Upper lobe of right lung (tissue), 1 donor: ENCODE results near the gene APBB1IP. TPM values are rescaled to one million over a fixed set of nuclear protein-coding genes. Genes with fewer than 3 reads are reported as not detected.

Source experiments
- ATAC-seq: fragments of 200-7000 bp; cut with Tn5 transposase; one replicate; pipeline ENCODE4 v1.9.1; 2020; ENCODE audit warnings: mild to moderate bottlenecking, moderate library complexity
- DNase-seq: peaks from one replicate; pipeline ENCODE4 v3.0.0-alpha.2; 2020
- H3K27ac ChIP-seq: fragments of 200-600 bp; one replicate; pipeline ENCODE4 v1.8.0; 2022
- H3K27me3 ChIP-seq: fragments of 200-600 bp; one replicate; pipeline ENCODE4 v1.8.0; 2022; ENCODE audit warnings: mild to moderate bottlenecking
- H3K36me3 ChIP-seq: fragments of 200-600 bp; one replicate; pipeline ENCODE4 v1.8.0; 2022
- H3K4me1 ChIP-seq: fragments of 200-600 bp; one replicate; pipeline ENCODE4 v1.8.0; 2022
- H3K4me3 ChIP-seq: fragments of 200-600 bp; one replicate; pipeline ENCODE4 v1.8.0; 2022; ENCODE audit warnings: mild to moderate bottlenecking
- H3K9me3 ChIP-seq: fragments of 200-600 bp; one replicate; pipeline ENCODE4 v1.8.0; 2022
- CTCF ChIP-seq: fragments of 200-600 bp; IDR thresholded peaks from one replicate; pipeline ENCODE4 v1.8.0; 2022; ENCODE audit warnings: antibody characterized with exemption
- intact Hi-C: fragments of 100-400 bp; cut with DNase I; formaldehyde crosslinking; loops from one replicate; pipeline ENCODE4 v1.11.0; 2022
- total RNA-seq: library from RNA; stranded (reverse); fragmentation: NEBNext Ultra II Directional; extraction: Animal tissue kit (Norgen Biotek cat#: 25700); gene quantifications from one replicate; pipeline ENCODE4 v1.2.1, GENCODE V29; 2021
- donor health status: DM: no; HTN: yes; CAD: no; lungs with severe emphysema.

The APBB1IP gene
- total RNA-seq, 1 donor from 2014 or later: 19.2 TPM

- intact Hi-C loops: no loop called here
- H3K4me3 ChIP-seq: peak overlapping the region; percentile 63
- no peaks in the 10 kb centered on the region for H3K27me3 ChIP-seq
- H3K4me1 ChIP-seq: peaks cover 6% of the 10 kb centered on the region
- peak overlapping the region; percentile 85 for H3K27ac ChIP-seq
- TF ChIP-seq CTCF: no peak
- peak; percentile 81 for ATAC-seq
- DNase-seq: peak; percentile 87
- no peaks in the 10 kb centered on the region for H3K36me3 ChIP-seq
- H3K9me3 ChIP-seq: no peaks in the 10 kb centered on the region
These were observed 597 bp downstream of the APBB1IP start for GRCh38 chr10:26438534-26439341.

GRCh38 chr10:26439406-26440087, 1.4 kb downstream of the APBB1IP start:
- Histone ChIP-seq H3K9me3 (no peaks in the 10 kb centered on the region), H3K27me3 (no peaks in the 10 kb centered on the region), H3K4me3 (peak overlapping the region; percentile 63), H3K4me1 (peaks cover 6% of the 10 kb centered on the region), H3K27ac (peak overlapping the region; percentile 85), H3K36me3 (no peaks in the 10 kb centered on the region)
- ATAC-seq (no peak), DNase-seq (no peak)
- intact Hi-C loops: no loop called here
- TF ChIP-seq CTCF: no peak

GRCh38 chr10:26440088-26440470, 1.9 kb downstream of the APBB1IP start:
- Histone ChIP-seq H3K36me3 (no peaks in the 10 kb centered on the region), H3K4me1 (peaks cover 6% of the 10 kb centered on the region), H3K27me3 (no peaks in the 10 kb centered on the region), H3K27ac (peak overlapping the region; percentile 85), H3K9me3 (no peaks in the 10 kb centered on the region), H3K4me3 (peak overlapping the region; percentile 63)
- DNase-seq (no peak), ATAC-seq (no peak)
- intact Hi-C loops: no loop called here
- no peak for TF ChIP-seq CTCF

- no peak overlapping the region for H3K27ac ChIP-seq
- no peak overlapping the region for H3K4me3 ChIP-seq
- H3K36me3 ChIP-seq: no peaks in the 10 kb centered on the region
- H3K4me1 ChIP-seq: peaks cover 6% of the 10 kb centered on the region
- TF ChIP-seq CTCF: no peak
- H3K27me3 ChIP-seq: no peaks in the 10 kb centered on the region
- no peaks in the 10 kb centered on the region for H3K9me3 ChIP-seq
- no peak for ATAC-seq
- DNase-seq: no peak
- intact Hi-C loops: no loop called here
These were observed 3.5 kb downstream of the APBB1IP start for GRCh38 chr10:26441491-26442214.

- H3K4me3 ChIP-seq: no peak overlapping the region
- no peak overlapping the region for H3K27ac ChIP-seq
- no peaks in the 10 kb centered on the region for H3K27me3 ChIP-seq
- ATAC-seq (peak; percentile 68), DNase-seq (no peak)
- H3K36me3 ChIP-seq: no peaks in the 10 kb centered on the region
- intact Hi-C loops: no loop called here
- H3K4me1 ChIP-seq: no peaks in the 10 kb centered on the region
- TF ChIP-seq CTCF: no peak
- no peaks in the 10 kb centered on the region for H3K9me3 ChIP-seq
These were observed 7.4 kb downstream of the APBB1IP start for GRCh38 chr10:26445411-26446031.
